Activated CD4-positive, alpha-beta memory T cell treated with anti-CD3 and anti-CD28 coated beads, Interleukin-2, amount 10 ng/mL, durations not matched to agents 7 days and 5 days (primary cell): ENCODE data around the gene TRIM9. TPM values are rescaled to one million over a fixed set of nuclear protein-coding genes. Genes with fewer than 3 reads are reported as not detected.

Experiments used
- CTCF ChIA-PET: fragments of 350-600 bp; sonication (Branson Sonifier 250); formaldehyde crosslinking; loops from one replicate; lab custom pipeline; 2021; ENCODE audit warnings: antibody characterized with exemption, inconsistent platforms; lab: Charles Lee
- POLR2A ChIA-PET: fragments of 350-600 bp; sonication (Branson Sonifier 250); formaldehyde crosslinking; loops from one replicate; lab custom pipeline; 2021; ENCODE audit warnings: antibody characterized with exemption; lab: Charles Lee
- DNase-seq: peaks from one replicate; pipeline ENCODE4 v3.0.0-alpha.2; 2020
- H3K27ac Mint-ChIP-seq: one replicate; pipeline ENCODE4 v1.8.0; 2021; ENCODE audit warnings: mild to moderate bottlenecking, mixed read lengths
- H3K27me3 Mint-ChIP-seq: one replicate; pipeline ENCODE4 v1.8.0; 2021; ENCODE audit warnings: mixed read lengths
- H3K36me3 Mint-ChIP-seq: one replicate; pipeline ENCODE4 v1.8.0; 2021; ENCODE audit warnings: low read depth, mixed read lengths
- H3K4me1 Mint-ChIP-seq: one replicate; pipeline ENCODE4 v1.8.0; 2021; ENCODE audit warnings: mixed read lengths
- H3K4me3 Mint-ChIP-seq: one replicate; pipeline ENCODE4 v1.8.0; 2021; ENCODE audit warnings: mild to moderate bottlenecking, mixed read lengths
- H3K9me3 Mint-ChIP-seq: one replicate; pipeline ENCODE4 v1.8.0; 2021; ENCODE audit warnings: mixed read lengths
- total RNA-seq, 2 experiments: library from RNA; stranded (reverse); gene quantifications; one replicate each; pipeline ENCODE4 v1.2.3, GENCODE V29; 2021

Gene TRIM9
- total RNA-seq, 2 experiments from 2014 or later = 0.20 to 0.23 TPM

- H3K27me3 Mint-ChIP-seq = peaks cover 25% of the 10 kb centered on the region
- ChIA-PET CTCF (no interaction called here), POLR2A (interaction anchor here (0.8 kb wide), 1 partner anchor 8 kb away, joined by 3 read pairs; no protein-coding TSS in a partner anchor)
- no peak for DNase-seq
- H3K4me1 Mint-ChIP-seq = no peaks in the 10 kb centered on the region
- no peak overlapping the region for H3K4me3 Mint-ChIP-seq
- H3K36me3 Mint-ChIP-seq = no peaks in the 10 kb centered on the region
- H3K27ac Mint-ChIP-seq = no peak overlapping the region
- no peaks in the 10 kb centered on the region for H3K9me3 Mint-ChIP-seq
Observed at GRCh38 chr14:50936882-50937281, 158.0 kb downstream of the TRIM9 start.

GRCh38 chr14:50936016-50936340, 158.9 kb downstream of the TRIM9 start:
- no peaks in the 10 kb centered on the region for H3K36me3 Mint-ChIP-seq
- CTCF ChIA-PET = no interaction called here
- H3K9me3 Mint-ChIP-seq = no peaks in the 10 kb centered on the region

GRCh38 chr14:50935126-50936015, 159.5 kb downstream of the TRIM9 start:
- no peak for DNase-seq
- Mint-ChIP-seq H3K27me3 (peaks cover 18% of the 10 kb centered on the region), H3K4me1 (no peaks in the 10 kb centered on the region), H3K9me3 (no peaks in the 10 kb centered on the region), H3K4me3 (no peak overlapping the region), H3K27ac (no peak overlapping the region), H3K36me3 (no peaks in the 10 kb centered on the region)
- CTCF ChIA-PET = no interaction called here
- POLR2A ChIA-PET = no interaction called here

More at GRCh38 chr14:50936016-50936340, 158.9 kb downstream of the TRIM9 start:
- Mint-ChIP-seq H3K4me3 (no peak overlapping the region), H3K27ac (no peak overlapping the region), H3K27me3 (peaks cover 21% of the 10 kb centered on the region), H3K4me1 (no peaks in the 10 kb centered on the region)
- POLR2A ChIA-PET = no interaction called here
- no peak for DNase-seq

- no peak overlapping the region for H3K4me3 Mint-ChIP-seq
- no peaks in the 10 kb centered on the region for H3K36me3 Mint-ChIP-seq
- no peak overlapping the region for H3K27ac Mint-ChIP-seq
- DNase-seq = no peak
- H3K27me3 Mint-ChIP-seq = peaks cover 24% of the 10 kb centered on the region
- H3K4me1 Mint-ChIP-seq = no peaks in the 10 kb centered on the region
- no peaks in the 10 kb centered on the region for H3K9me3 Mint-ChIP-seq
- ChIA-PET POLR2A (no interaction called here), CTCF (no interaction called here)
Observed at GRCh38 chr14:50932592-50933495, 162.1 kb downstream of the TRIM9 start.

DNA sequence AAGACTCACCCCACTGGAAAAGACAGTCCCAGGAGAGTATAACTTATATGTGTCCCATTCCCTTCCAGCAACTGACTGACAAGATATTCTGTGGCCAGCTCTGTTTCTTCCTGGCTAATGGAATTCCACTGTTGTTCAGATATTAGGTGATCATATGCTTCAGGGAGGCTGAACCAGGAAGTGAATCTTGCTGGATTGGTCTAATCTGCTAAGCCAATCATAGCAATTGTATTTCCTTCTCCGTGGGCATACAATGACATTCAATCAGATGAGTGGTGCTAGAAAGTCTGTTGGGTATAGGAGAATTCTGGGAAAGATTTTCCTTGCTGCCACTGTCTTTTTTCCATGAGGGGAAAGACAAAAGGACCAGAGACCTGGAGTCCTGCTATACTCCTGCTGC, 162.7 kb downstream of the TRIM9 start:
- Mint-ChIP-seq H3K4me3 (no peak overlapping the region), H3K27ac (no peak overlapping the region), H3K4me1 (no peaks in the 10 kb centered on the region), H3K36me3 (no peaks in the 10 kb centered on the region), H3K9me3 (no peaks in the 10 kb centered on the region), H3K27me3 (peaks cover 21% of the 10 kb centered on the region)
- CTCF ChIA-PET = no interaction called here
- DNase-seq = no peak
- POLR2A ChIA-PET = no interaction called here

GRCh38 chr14:50931559-50931958, 163.3 kb downstream of the TRIM9 start:
- no peaks in the 10 kb centered on the region for H3K36me3 Mint-ChIP-seq
- H3K4me3 Mint-ChIP-seq = no peak overlapping the region
- no peaks in the 10 kb centered on the region for H3K4me1 Mint-ChIP-seq
- no peak overlapping the region for H3K27ac Mint-ChIP-seq
- POLR2A ChIA-PET = no interaction called here
- CTCF ChIA-PET = no interaction called here
- no peak for DNase-seq
- no peaks in the 10 kb centered on the region for H3K9me3 Mint-ChIP-seq
- peaks cover 21% of the 10 kb centered on the region for H3K27me3 Mint-ChIP-seq

- Mint-ChIP-seq H3K9me3 (no peaks in the 10 kb centered on the region), H3K27ac (no peak overlapping the region), H3K27me3 (peaks cover 16% of the 10 kb centered on the region), H3K36me3 (no peaks in the 10 kb centered on the region), H3K4me3 (no peak overlapping the region), H3K4me1 (no peaks in the 10 kb centered on the region)
- ChIA-PET POLR2A (no interaction called here), CTCF (no interaction called here)
- no peak for DNase-seq
Observed at GRCh38 chr14:50929506-50929905, 165.4 kb downstream of the TRIM9 start.

DNA sequence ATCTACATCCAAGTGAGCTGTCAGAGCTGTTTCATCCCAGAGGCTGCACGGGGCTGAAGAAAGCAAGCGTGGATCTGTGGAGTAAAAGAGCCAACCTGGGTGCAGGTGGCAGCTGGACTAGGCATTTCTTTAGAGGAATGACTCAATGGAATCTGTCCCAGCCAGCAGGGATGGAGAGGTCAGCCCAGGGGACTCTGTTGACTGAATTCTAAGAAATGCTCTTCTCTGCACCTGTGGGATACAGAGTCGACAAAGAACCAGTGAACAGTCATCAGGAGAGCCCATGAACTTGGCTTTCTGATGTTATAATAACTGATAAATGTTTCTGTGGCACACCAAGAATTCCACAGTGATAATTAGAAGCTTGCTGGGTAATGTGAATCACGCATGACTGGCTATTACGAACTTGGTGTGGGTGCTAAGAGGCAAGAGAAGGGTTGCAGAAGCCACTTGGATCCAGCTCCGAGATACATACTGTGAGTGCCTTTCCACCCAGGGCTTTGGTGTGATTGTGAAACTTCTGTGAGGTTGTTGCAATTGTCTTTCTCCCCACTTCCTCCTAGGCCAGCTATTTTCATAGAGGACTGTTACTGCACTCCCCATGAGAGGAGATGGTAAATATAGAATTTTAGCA, 166.8 kb downstream of the TRIM9 start:
- CTCF ChIA-PET = no interaction called here

DNA sequence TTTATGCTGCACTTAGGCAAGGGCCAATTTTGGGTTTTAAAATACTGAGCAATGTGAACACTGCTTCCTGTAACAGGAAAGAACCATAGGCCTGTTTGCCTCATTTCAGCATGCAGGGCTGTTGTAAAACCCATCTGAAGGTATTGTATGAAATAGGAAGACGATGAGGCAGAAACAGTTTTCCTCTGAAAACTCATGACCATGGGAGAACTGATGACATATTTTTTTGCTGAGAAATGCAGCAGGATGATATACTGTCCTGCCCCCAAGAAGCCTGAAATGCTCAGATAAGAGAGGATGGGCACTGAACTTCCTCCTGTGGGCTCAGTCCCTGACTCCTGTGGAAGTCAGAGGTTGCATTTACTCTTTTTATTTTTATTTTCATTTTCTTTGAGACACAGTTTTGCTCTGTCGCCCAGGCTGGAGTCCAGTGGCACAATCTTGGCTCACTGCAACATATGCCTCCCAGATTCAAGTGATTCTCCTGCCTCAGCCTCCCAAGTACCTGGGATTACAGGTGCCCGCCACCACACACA, 168.0 kb downstream of the TRIM9 start:
- H3K4me1 Mint-ChIP-seq = no peaks in the 10 kb centered on the region
- ChIA-PET CTCF (no interaction called here), POLR2A (no interaction called here)
- no peaks in the 10 kb centered on the region for H3K36me3 Mint-ChIP-seq
- H3K27me3 Mint-ChIP-seq = peaks cover 14% of the 10 kb centered on the region
- DNase-seq = no peak
- no peaks in the 10 kb centered on the region for H3K9me3 Mint-ChIP-seq
- H3K27ac Mint-ChIP-seq = no peak overlapping the region
- H3K4me3 Mint-ChIP-seq = no peak overlapping the region

More for the DNA sequence above, 166.8 kb downstream of the TRIM9 start:
- POLR2A ChIA-PET = no interaction called here
- DNase-seq = no peak
- no peaks in the 10 kb centered on the region for H3K4me1 Mint-ChIP-seq
- no peak overlapping the region for H3K4me3 Mint-ChIP-seq
- H3K27ac Mint-ChIP-seq = no peak overlapping the region
- no peaks in the 10 kb centered on the region for H3K36me3 Mint-ChIP-seq
- peaks cover 17% of the 10 kb centered on the region for H3K27me3 Mint-ChIP-seq
- H3K9me3 Mint-ChIP-seq = no peaks in the 10 kb centered on the region

Other genes starting within 250 kb of the TRIM9 start
- not detected for gene ABHD12B, start 223.1 kb downstream of the TRIM9 start, total RNA-seq
- under 1 TPM; 0.40 to 0.53 TPM for gene PYGL, start 150.6 kb downstream of the TRIM9 start, total RNA-seq
- 10 to 100 TPM; 58.8 to 63.7 TPM for gene TMX1, start 145.1 kb upstream of the TRIM9 start, total RNA-seq